Right atrium auricular region (tissue), 2 donors: Measurements from ENCODE around the gene RAB44. TPM values are rescaled to one million over a fixed set of nuclear protein-coding genes. Genes with fewer than 3 reads are reported as not detected.

Source experiments
- DNase-seq: peaks from one replicate; pipeline ENCODE4 v3.0.0-alpha.2; 2019; ENCODE audit warnings: low spot score
- H3K27ac ChIP-seq, 2 donors: fragments of 200-600 bp; sonication (generic); 1 replicate in 1 of 2; 2 replicates in 1 of 2; pipeline ENCODE4 v1.5.1; 2016 to 2019
- H3K27me3 ChIP-seq, 2 donors: fragments of 200-600 bp; sonication (generic); one replicate each; pipeline versions ENCODE4 v1.5.1 to v1.6.0; 2017 to 2019
- H3K36me3 ChIP-seq: fragments of 200-600 bp; sonication (generic); one replicate; pipeline ENCODE4 v1.5.1; 2016
- H3K4me1 ChIP-seq, 2 donors: fragments of 200-600 bp; sonication (generic); one replicate each; pipeline versions ENCODE4 v1.5.1 to v1.6.0; 2017 to 2019
- H3K4me3 ChIP-seq, 2 donors: fragments of 200-600 bp; sonication (generic); 1 replicate in 1 of 2; 2 replicates in 1 of 2; pipeline ENCODE4 v1.5.1; 2017 to 2019; ENCODE audit warnings: mild to moderate bottlenecking in 1 of 2, moderate library complexity in 1 of 2
- H3K9me3 ChIP-seq, 2 donors: fragments of 200-600 bp; sonication (generic); one replicate each; pipeline ENCODE4 v1.5.1; 2019
- total RNA-seq, 2 donors: library from RNA; depleted of rRNA; stranded (reverse); fragments of >200 nt; gene quantifications; one replicate each; pipeline ENCODE4 v1.1.0, GENCODE V29; 2016
- TF ChIP-seq, protein P1 (sequence below), 2 donors: fragments of 200-600 bp; sonication (generic); IDR thresholded peaks; one replicate each; pipeline ENCODE4 v1.5.1; 2019; ENCODE audit warnings: antibody characterized with exemption in 2 of 2

Gene RAB44
- total RNA-seq, 2 donors from 2014 or later = 0.12 TPM; not detected in 1

DNA sequence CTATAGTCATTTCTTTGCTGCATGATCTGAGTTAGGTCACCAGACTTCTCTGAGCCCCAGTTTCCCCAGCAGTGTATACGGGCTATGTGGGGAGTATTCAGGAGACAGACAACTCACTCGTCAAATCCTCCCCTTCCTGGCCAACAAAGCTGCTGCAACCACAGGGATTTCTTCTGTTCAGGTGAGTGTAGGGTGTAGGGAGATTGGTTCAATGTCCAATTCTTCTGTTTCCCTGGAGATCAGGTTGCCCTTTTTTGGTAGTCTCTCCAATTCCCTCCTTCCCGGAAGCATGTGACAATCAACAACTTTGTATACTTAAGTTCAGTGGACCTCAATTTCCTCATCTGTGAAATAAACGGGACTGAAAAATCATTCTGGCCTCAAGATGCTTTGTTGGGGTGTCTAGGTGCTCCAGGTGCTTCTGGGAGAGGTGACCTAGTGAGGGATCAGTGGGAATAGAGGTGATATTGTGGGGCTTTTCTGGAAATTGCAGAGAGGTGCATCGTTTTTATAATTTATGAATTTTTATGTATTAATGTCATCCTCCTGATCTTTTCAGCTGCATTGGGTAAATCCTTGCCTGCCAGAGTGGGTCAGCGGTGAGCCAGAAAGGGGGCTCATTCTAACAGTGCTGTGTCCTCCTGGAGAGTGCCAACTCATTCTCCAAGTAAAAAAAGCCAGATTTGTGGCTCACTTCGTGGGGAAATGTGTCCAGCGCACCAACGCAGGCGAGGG, 19.7 kb upstream of the RAB44 start:
- H3K27me3 ChIP-seq = no peaks in the 10 kb centered on the region
- no peak for DNase-seq
- H3K27ac ChIP-seq = peak overlapping the region; percentile 99
- H3K4me1 ChIP-seq = peaks cover 0 to 40% of the 10 kb centered on the region in 2 donors
- TF ChIP-seq, protein P1, sequence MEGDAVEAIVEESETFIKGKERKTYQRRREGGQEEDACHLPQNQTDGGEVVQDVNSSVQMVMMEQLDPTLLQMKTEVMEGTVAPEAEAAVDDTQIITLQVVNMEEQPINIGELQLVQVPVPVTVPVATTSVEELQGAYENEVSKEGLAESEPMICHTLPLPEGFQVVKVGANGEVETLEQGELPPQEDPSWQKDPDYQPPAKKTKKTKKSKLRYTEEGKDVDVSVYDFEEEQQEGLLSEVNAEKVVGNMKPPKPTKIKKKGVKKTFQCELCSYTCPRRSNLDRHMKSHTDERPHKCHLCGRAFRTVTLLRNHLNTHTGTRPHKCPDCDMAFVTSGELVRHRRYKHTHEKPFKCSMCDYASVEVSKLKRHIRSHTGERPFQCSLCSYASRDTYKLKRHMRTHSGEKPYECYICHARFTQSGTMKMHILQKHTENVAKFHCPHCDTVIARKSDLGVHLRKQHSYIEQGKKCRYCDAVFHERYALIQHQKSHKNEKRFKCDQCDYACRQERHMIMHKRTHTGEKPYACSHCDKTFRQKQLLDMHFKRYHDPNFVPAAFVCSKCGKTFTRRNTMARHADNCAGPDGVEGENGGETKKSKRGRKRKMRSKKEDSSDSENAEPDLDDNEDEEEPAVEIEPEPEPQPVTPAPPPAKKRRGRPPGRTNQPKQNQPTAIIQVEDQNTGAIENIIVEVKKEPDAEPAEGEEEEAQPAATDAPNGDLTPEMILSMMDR (IDR thresholded peaks at IDR 0.05) = no peak
- H3K9me3 ChIP-seq = no peaks in the 10 kb centered on the region
- peaks cover 8% of the 10 kb centered on the region for H3K36me3 ChIP-seq
- peak overlapping the region in 1 of 2 donors; percentile 88 for H3K4me3 ChIP-seq

DNA sequence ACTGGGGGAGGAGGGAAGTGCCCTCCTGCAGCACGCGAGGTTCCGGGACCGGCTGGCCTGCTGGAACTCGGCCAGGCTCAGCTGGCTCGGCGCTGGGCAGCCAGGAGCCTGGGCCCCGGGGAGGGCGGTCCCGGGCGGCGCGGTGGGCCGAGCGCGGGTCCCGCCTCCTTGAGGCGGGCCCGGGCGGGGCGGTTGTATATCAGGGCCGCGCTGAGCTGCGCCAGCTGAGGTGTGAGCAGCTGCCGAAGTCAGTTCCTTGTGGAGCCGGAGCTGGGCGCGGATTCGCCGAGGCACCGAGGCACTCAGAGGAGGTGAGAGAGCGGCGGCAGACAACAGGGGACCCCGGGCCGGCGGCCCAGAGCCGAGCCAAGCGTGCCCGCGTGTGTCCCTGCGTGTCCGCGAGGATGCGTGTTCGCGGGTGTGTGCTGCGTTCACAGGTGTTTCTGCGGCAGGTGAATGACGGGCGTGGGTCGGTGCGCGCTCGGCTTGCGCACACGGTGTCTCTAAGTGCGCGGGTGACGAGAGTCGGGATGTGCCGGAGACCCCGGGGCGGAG, 19.1 kb upstream of the RAB44 start, which contains the start of gene CDKN1A:
Gene CDKN1A (plus strand): TSS at position 227 of the 555 bp plus-strand sequence. CDS start 5,388 bp downstream, outside the sequence.
- Histone ChIP-seq H3K4me3 (peak within 1 kb of the TSS; percentile 85 to 88), H3K27ac (peak within 1 kb of the TSS; percentile 99), H3K9me3 (no peaks in the 10 kb centered on the region), H3K4me1 (peaks cover 0 to 46% of the 10 kb centered on the region in 2 donors), H3K36me3 (peaks cover 14% of the 10 kb centered on the region), H3K27me3 (no peaks in the 10 kb centered on the region)
- DNase-seq = peak; percentile 95
- TF ChIP-seq, protein P1 (IDR thresholded peaks at IDR 0.05) = peak in 1 of 2 donors; percentile 17

DNA sequence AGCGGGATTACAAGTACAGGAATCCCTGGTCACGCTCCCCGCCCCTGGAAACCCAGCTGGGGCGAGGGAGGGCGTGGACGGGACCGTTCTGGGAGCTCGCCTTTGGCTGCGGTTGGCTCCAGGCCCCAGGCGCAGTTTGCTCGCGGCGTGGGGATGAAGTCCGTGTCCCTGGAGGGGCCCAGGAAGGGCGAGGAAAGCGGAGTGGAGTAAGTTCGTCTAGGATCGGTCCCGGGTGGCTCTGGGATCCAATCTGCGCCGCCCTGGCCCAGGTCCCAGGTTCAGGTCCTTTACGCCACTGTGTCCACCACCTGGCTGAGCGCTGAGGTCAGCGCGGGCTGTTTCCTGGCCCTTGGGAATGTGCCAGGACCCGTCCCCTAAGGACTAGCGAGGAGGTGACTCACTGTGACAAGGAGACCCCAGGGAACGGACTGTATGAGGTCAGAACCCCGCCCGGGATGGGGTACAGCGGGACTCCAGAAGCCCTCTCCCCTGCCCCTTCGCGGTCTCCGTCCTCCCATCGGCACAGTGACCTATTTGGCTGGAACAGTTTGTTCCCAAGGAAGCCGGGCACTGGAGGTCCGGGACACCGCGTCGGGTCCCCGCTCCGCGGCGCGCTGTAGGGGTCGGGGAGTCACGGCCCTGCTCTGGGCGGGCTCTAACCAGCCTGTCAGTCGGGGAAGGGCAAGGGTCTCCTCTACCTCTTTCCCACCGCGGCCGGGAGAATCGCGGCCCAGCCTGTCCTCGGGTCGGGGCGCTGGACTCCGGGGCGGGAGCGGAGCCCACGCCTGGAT, 18.4 kb upstream of the RAB44 start:
- H3K4me3 ChIP-seq = peak overlapping the region; percentile 85 to 88
- no peaks in the 10 kb centered on the region for H3K27me3 ChIP-seq
- H3K4me1 ChIP-seq = peaks cover 0 to 51% of the 10 kb centered on the region in 2 donors
- DNase-seq = peak; percentile 92
- H3K9me3 ChIP-seq = no peaks in the 10 kb centered on the region
- TF ChIP-seq, protein P1 (IDR thresholded peaks at IDR 0.05) = no peak
- H3K27ac ChIP-seq = peak overlapping the region; percentile 99
- H3K36me3 ChIP-seq = peaks cover 21% of the 10 kb centered on the region

DNA sequence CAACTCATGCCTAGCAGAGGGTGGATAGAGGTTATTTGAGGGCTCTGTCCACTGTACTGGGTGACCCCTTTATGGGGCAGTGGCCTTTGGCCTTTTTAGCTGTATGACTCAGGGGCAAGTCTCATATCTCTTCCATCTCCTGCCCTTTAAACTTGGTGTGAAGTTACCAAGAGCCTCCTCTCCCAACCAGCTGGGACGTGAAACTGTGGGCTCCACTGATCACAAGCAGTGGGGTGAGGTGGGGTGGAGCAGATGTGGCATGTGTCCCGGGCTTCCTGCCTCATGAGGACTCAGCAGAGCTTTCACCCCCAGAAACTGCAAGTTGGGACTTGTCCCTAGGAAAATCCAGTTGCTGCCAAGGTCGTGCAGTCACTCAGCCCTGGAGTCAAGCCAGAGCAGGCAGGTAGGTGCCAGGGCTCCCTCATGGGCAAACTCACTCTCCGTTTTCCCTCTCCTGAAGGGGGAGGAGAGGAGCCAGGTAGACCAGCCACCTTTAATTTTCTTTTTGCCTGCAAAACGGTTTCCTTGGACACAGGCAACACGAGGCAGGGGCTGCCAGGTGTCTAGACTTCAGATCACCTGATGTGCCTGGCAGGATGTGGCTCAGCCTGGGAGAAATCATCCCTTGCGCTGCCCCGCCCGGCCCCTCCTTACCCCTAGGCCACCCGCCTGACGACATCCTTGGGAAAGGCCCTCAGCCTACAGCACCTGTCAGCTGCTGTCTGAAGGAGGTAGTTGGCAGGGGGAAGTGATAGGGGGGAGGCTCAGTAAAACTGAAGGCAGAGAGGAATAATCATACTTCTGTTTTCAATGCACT, 15.1 kb upstream of the RAB44 start:
- Histone ChIP-seq H3K9me3 (no peaks in the 10 kb centered on the region), H3K4me1 (peaks cover 0 to 57% of the 10 kb centered on the region in 2 donors), H3K27ac (peak overlapping the region in 1 of 2 donors; percentile 18), H3K27me3 (no peaks in the 10 kb centered on the region), H3K36me3 (peaks cover 54% of the 10 kb centered on the region), H3K4me3 (no peak overlapping the region)
- DNase-seq = no peak
- TF ChIP-seq, protein P1 (IDR thresholded peaks at IDR 0.05) = no peak

DNA sequence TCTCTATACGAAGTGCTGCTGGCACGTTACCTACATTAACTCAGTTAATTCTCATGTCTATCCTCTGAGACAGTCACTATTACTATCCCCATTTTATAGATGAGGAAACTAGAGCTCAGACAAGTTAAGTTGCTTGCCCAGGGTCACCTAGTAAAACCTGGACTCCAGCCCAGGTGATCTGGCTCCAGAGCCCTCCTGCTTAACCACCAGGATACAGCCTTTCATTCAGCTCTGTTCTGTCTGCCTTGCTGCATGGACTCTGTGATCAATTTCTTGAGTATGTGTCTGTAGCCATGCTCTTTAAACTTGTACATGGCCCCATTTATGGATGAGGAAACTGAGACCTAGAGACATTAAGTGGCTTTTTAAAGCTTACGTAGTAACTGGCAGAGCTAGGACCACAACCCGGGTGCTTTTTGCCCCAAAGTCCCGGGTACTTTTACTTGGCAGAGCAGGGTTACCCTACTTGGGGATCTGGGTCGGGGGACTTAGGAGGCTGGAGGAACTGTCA, 14.4 kb upstream of the RAB44 start:
- no peaks in the 10 kb centered on the region for H3K9me3 ChIP-seq
- H3K4me1 ChIP-seq = peaks cover 0 to 50% of the 10 kb centered on the region in 2 donors
- H3K27ac ChIP-seq = no peak overlapping the region
- H3K4me3 ChIP-seq = no peak overlapping the region
- DNase-seq = no peak
- no peaks in the 10 kb centered on the region for H3K27me3 ChIP-seq
- TF ChIP-seq, protein P1 (IDR thresholded peaks at IDR 0.05) = no peak
- peaks cover 56% of the 10 kb centered on the region for H3K36me3 ChIP-seq
